Fibroblast of villous mesenchyme (primary cell): ENCODE results near the gene RFT1. TPM values are rescaled to one million over a fixed set of nuclear protein-coding genes. Genes with fewer than 3 reads are reported as not detected.
A peak's percentile ranks its signal among the peaks of the same experiment; 100 is the strongest.

Experiments used
- DNase-seq: peaks from one replicate; pipeline ENCODE4 v3.0.0-alpha.2; 2010; ENCODE audit warnings: low read depth
- H3K4me3 ChIP-seq: 2 replicates; pipeline ENCODE4 v1.5.1; 2011; ENCODE audit warnings: low read depth, mild to moderate bottlenecking, low read length
- total RNA-seq: library from RNA; depleted of rRNA; stranded (reverse); fragments of >200 nt; gene quantifications from 2 replicates; pipeline ENCODE4 v1.2.3, GENCODE V29; 2012
- TF ChIP-seq, protein P1 (sequence below): IDR thresholded peaks from 2 replicates; pipeline ENCODE4 v1.5.1; 2012; ENCODE audit warnings: low read depth, mild to moderate bottlenecking, low read length; ENCODE audit not compliant: insufficient read depth

RFT1 gene
- total RNA-seq, 1 donor: 13.4 TPM

DNA sequence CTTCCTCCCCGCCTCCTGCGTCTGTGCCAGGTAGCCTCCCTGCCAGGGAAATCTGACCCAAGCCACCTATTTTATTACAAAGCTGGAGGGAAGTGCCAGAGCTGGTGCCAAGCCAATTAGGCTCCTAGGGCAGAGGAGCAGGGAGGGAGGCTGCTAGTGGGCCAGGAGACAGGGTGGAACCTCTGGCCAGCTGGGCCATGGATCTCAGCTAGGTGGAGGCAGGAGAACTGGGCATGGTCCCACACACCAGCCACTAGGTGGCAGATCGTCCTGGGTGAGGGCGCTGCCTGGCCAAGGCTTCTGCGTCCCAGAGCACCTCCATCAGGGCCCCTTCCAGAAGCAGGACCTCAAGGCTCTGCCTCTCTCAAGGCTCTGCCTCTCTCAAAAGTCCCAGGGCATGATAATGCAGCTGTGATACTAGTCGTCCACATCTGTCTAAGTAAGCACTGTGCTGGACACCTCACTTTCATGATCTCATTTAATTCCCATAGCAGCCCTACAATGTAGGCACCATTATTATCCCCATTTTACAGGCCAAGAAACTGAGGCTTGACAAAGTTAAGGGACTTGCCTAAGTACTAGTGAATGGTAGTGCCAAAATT, 4.5 kb upstream of the RFT1 start:
- TF ChIP-seq, protein P1, sequence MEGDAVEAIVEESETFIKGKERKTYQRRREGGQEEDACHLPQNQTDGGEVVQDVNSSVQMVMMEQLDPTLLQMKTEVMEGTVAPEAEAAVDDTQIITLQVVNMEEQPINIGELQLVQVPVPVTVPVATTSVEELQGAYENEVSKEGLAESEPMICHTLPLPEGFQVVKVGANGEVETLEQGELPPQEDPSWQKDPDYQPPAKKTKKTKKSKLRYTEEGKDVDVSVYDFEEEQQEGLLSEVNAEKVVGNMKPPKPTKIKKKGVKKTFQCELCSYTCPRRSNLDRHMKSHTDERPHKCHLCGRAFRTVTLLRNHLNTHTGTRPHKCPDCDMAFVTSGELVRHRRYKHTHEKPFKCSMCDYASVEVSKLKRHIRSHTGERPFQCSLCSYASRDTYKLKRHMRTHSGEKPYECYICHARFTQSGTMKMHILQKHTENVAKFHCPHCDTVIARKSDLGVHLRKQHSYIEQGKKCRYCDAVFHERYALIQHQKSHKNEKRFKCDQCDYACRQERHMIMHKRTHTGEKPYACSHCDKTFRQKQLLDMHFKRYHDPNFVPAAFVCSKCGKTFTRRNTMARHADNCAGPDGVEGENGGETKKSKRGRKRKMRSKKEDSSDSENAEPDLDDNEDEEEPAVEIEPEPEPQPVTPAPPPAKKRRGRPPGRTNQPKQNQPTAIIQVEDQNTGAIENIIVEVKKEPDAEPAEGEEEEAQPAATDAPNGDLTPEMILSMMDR: peak; percentile 90
- H3K4me3 ChIP-seq: no peak overlapping the region
- peak; percentile 68 for DNase-seq

DNA sequence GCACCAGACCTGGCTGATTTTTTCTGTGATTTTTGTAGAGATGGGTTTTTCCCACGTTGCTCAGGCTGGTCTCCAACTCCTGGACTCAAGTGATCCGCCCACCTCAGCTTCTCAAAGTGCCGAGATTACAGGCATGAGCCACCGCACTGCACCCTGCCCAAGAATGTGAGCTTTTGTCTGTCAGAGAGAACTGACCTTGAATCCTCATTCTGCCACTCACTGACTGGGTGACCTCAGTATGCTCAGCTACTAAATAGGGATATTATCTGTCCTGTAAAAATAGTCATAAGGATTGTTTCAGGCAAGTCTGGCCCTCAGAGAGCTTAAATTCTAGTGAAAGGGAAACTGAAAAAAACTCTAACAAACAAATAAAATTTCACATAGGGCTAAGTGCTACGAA, 2.1 kb upstream of the RFT1 start:
- TF ChIP-seq, protein P1: no peak
- no peak overlapping the region for H3K4me3 ChIP-seq
- DNase-seq: no peak

DNA sequence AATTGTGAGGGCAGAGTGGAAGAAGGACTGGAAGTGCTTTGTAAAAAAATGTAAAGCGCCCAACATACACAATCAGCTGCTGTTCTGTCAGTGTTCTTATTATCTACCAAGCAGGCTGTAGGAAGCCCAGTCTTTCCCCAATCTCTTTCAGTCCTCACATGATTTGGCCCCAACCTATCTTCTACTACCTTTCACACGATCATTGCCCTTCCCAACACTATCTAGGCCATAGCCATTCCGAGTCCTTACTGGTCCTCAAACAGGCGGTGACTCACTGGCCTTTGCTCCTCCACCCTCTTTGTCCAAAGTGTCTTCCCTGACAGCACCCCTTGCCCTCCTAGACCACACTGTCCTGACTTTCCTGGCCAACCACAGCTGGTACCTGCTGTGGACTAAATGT, 861 bp upstream of the RFT1 start:
- DNase-seq: no peak
- TF ChIP-seq, protein P1: no peak
- H3K4me3 ChIP-seq: no peak overlapping the region

DNA sequence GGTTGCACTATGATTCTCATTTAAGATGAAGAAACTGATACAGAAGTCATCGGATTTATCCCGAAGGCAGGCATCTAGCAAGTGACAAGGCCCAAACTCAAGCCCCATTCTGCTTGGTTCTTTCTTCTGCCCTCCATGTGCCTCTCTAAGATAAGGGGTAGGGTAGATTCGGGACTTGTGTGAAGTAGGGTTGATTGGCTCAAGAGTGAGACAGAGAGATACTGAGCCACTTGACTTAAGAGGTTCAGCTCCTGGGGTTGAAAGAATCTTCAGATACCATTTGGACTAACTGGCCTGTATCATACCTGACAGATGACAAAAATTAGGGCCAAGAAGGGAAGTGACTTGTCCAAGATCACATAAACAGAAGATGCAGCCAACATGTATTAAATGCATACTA, 891 bp downstream of the RFT1 start:
- no peak for DNase-seq
- TF ChIP-seq, protein P1: no peak
- peak overlapping the region; percentile 97 for H3K4me3 ChIP-seq

DNA sequence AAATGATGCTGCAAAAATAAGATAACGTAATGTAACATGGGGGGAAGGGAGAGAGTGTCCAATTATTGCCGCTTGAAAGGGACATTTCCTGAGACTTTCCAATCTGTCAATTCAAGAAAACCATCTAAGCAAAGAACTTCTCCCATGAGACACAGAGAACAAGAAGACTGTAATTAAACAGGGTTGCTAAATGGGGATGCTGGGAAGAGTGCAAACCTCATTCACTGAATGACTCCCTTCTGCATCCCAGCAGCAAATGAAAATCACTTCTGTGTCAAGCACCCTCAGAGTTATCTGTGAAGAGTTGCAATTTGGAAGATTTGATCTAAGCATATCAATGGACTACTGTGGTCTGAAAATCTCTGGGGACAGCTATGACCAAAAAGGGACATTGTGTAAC, 3.6 kb downstream of the RFT1 start:
- TF ChIP-seq, protein P1: no peak
- no peak overlapping the region for H3K4me3 ChIP-seq
- DNase-seq: no peak

DNA sequence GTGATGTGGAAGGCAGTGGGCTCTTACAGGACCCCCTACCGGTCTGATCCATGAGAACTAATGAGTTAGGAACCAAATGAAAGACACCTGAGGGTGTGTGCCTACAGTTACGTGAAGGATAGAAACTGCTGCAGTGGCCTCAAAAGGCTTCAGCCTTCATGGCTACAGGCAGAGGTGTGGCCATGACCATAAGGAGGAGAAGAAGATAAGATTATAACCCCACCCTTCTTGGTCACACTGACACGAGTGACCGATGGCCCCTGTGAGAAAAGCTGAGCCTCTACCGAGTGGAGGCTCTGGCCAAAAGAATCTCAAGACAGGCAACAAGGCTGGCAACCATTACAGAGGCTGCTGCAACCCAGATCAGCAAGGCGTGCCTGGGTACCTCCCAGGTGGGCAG, 6.3 kb downstream of the RFT1 start:
- TF ChIP-seq, protein P1: no peak
- no peak overlapping the region for H3K4me3 ChIP-seq
- DNase-seq: no peak

DNA sequence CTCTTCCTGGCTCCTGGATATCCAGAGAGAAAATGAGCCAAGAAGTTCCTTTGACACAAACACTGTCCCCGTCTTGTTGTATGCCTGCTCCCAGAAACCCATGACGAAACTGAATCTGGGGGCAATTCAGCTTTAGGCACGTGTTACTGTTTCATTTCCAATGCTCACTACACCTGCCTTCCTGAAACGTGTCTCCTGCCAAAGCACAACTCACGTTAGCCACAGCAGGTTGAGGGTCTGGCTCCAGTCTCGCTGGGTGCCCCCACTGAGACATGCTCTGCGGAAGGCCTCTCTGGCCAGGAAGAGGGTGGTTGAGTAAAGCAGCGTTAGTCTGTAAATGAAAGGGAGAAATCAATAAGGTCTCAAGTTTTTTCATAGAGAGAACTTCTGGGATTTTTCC, 6.7 kb downstream of the RFT1 start:
- DNase-seq: no peak
- H3K4me3 ChIP-seq: no peak overlapping the region
- TF ChIP-seq, protein P1: no peak
